IMR-90 (cell line): ENCODE results near the gene PDLIM1. TPM values are rescaled to one million over a fixed set of nuclear protein-coding genes. Genes with fewer than 3 reads are reported as not detected.

Source experiments
- ATAC-seq: fragments of 200-7000 bp; cut with Tn5 transposase; 2 replicates; pipeline ENCODE4 v1.9.1; 2020; ENCODE audit warnings: low read depth, mild to moderate bottlenecking, moderate library complexity
- BruUV-seq: library from RNA; stranded (reverse); fragments of 400-500 nt; replicated peaks from 2 replicates; lab custom pipeline; 2021; lab: Mats Ljungman, UMichigan
- CTCF ChIA-PET: fragments of 300-600 bp; formaldehyde crosslinking; extraction: SDS; loops from one replicate; lab custom pipeline; 2021; ENCODE audit warnings: antibody characterized with exemption; lab: Yijun Ruan, JAX
- POLR2A ChIA-PET: fragments of 300-600 bp; sonication (Branson Sonifier 250); formaldehyde crosslinking; loops from one replicate; lab custom pipeline; 2022; ENCODE audit warnings: antibody characterized with exemption; ENCODE audit not compliant: unreplicated experiment; lab: Charles Lee
- DNase-seq: peaks from one replicate; pipeline ENCODE4 v3.0.0; 2013
- H2AFZ ChIP-seq: replicated peaks from 2 replicates; pipeline ENCODE3; 2013; ENCODE audit warnings: low read length, mild to moderate bottlenecking; ENCODE audit not compliant: poor library complexity
- H2AK5ac ChIP-seq: 2 replicates; pipeline ENCODE4 v1.6.1; 2013; ENCODE audit warnings: low read depth, low read length, inconsistent platforms
- H2AK9ac ChIP-seq: replicated peaks from 2 replicates; pipeline ENCODE3; 2013; ENCODE audit warnings: mild to moderate bottlenecking, low read depth, low read length, moderate library complexity; ENCODE audit not compliant: poor library complexity
- H2BK120ac ChIP-seq: 2 replicates; pipeline ENCODE4 v1.6.1; 2013; ENCODE audit warnings: low read depth, low read length, inconsistent platforms
- H2BK15ac ChIP-seq: 3 replicates; pipeline ENCODE4 v1.6.1; 2013; ENCODE audit warnings: low read depth, low read length, inconsistent platforms
- H2BK20ac ChIP-seq: 2 replicates; pipeline ENCODE4 v1.6.1; 2013; ENCODE audit warnings: low read depth, mild to moderate bottlenecking, inconsistent platforms, low read length, moderate library complexity
- H2BK5ac ChIP-seq: 2 replicates; pipeline ENCODE4 v1.6.1; 2013; ENCODE audit warnings: mild to moderate bottlenecking, low read depth, low read length, inconsistent platforms; ENCODE audit not compliant: poor library complexity, severe bottlenecking
- H3K14ac ChIP-seq: replicated peaks from 2 replicates; pipeline ENCODE4 v1.6.1; 2013; ENCODE audit warnings: low read depth, low read length, inconsistent platforms
- H3K18ac ChIP-seq: 2 replicates; pipeline ENCODE4 v1.6.1; 2013; ENCODE audit warnings: low read depth, low read length, control low read depth
- H3K23ac ChIP-seq: 2 replicates; pipeline ENCODE4 v1.6.1; 2013; ENCODE audit warnings: low read depth, low read length, inconsistent platforms
- H3K27ac ChIP-seq: 2 replicates; pipeline ENCODE4 v1.5.1; 2013; ENCODE audit warnings: mild to moderate bottlenecking, control low read depth, low read length; ENCODE audit not compliant: insufficient read depth
- H3K27me3 ChIP-seq: 2 replicates; pipeline ENCODE4 v1.6.1; 2013; ENCODE audit warnings: low read length; ENCODE audit not compliant: control insufficient read depth, insufficient read depth
- H3K36me3 ChIP-seq: 2 replicates; pipeline ENCODE4 v1.6.1; 2013; ENCODE audit warnings: low read length, mixed read lengths; ENCODE audit not compliant: control insufficient read depth, insufficient read depth
- H3K4ac ChIP-seq: 2 replicates; pipeline ENCODE4 v1.6.1; 2013; ENCODE audit warnings: low read depth, low read length, inconsistent platforms
- H3K4me1 ChIP-seq: 2 replicates; pipeline ENCODE4 v1.6.1; 2013; ENCODE audit warnings: low read length, mixed read lengths; ENCODE audit not compliant: control insufficient read depth, insufficient read depth
- H3K4me2 ChIP-seq: 2 replicates; pipeline ENCODE4 v1.6.1; 2013; ENCODE audit warnings: low read depth, mild to moderate bottlenecking, control low read depth, low read length, moderate library complexity
- H3K4me3 ChIP-seq: 2 replicates; pipeline ENCODE4 v1.5.1; 2013; ENCODE audit warnings: low read depth, mild to moderate bottlenecking, control low read depth, low read length, moderate library complexity; ENCODE audit not compliant: insufficient read depth
- H3K56ac ChIP-seq: 2 replicates; pipeline ENCODE4 v1.6.1; 2013; ENCODE audit warnings: low read length, inconsistent platforms; ENCODE audit not compliant: insufficient read depth; ENCODE audit errors: extremely low read depth
- H3K79me1 ChIP-seq, 2 experiments: 2 replicates each; pipeline ENCODE4 v1.6.1; 2013; ENCODE audit warnings: low read length in 2 of 2, inconsistent platforms in 1 of 2, low read depth in 1 of 2
- H3K9ac ChIP-seq: 2 replicates; pipeline ENCODE4 v1.6.1; 2013; ENCODE audit warnings: low read depth, low read length, control low read depth
- H3K9me1 ChIP-seq: 2 replicates; pipeline ENCODE4 v1.6.1; 2013; ENCODE audit warnings: low read length, inconsistent platforms; ENCODE audit not compliant: insufficient read depth
- H3K9me3 ChIP-seq: 2 replicates; pipeline ENCODE4 v1.6.1; 2013; ENCODE audit warnings: low read length; ENCODE audit not compliant: control insufficient read depth, insufficient read depth
- H4K20me1 ChIP-seq: 2 replicates; pipeline ENCODE4 v1.6.1; 2013; ENCODE audit warnings: low read length, inconsistent platforms; ENCODE audit not compliant: insufficient read depth
- H4K5ac ChIP-seq: 2 replicates; pipeline ENCODE4 v1.6.1; 2013; ENCODE audit warnings: mild to moderate bottlenecking, low read depth, low read length, control low read depth
- H4K8ac ChIP-seq, 2 experiments: 2 replicates each; pipeline ENCODE4 v1.6.1; 2013; ENCODE audit warnings: low read depth in 2 of 2, low read length in 2 of 2, control low read depth in 1 of 2, inconsistent platforms in 1 of 2
- H4K91ac ChIP-seq: 2 replicates; pipeline ENCODE4 v1.6.1; 2013; ENCODE audit warnings: low read depth, low read length, inconsistent platforms; ENCODE audit not compliant: insufficient read depth
- BHLHE40 ChIP-seq: fragments of 150-350 bp; IDR thresholded peaks from 2 replicates; pipeline ENCODE4 v1.6.1; 2016; ENCODE audit warnings: mild to moderate bottlenecking, low read depth, low read length
- CEBPB ChIP-seq: IDR thresholded peaks from 2 replicates; pipeline ENCODE4 v1.6.1; 2012; ENCODE audit warnings: low read depth, low read length, improper control_type of control experiment
- CHD1 ChIP-seq: IDR thresholded peaks from 2 replicates; pipeline ENCODE4 v1.6.1; 2012; ENCODE audit warnings: low read depth, low read length, improper control_type of control experiment
- ELK1 ChIP-seq: fragments of 150-350 bp; IDR thresholded peaks from 2 replicates; pipeline ENCODE4 v1.6.1; 2016; ENCODE audit warnings: low read depth, mild to moderate bottlenecking, low read length, moderate library complexity, borderline replicate concordance
- FOS ChIP-seq: fragments of 150-350 bp; IDR thresholded peaks from 2 replicates; pipeline ENCODE4 v1.6.1; 2016; ENCODE audit warnings: low read depth, low read length
- MAFK ChIP-seq: IDR thresholded peaks from 2 replicates; pipeline ENCODE4 v1.6.1; 2012; ENCODE audit warnings: low read depth, low read length, improper control_type of control experiment
- MAZ ChIP-seq: IDR thresholded peaks from 2 replicates; pipeline ENCODE4 v1.6.1; 2012; ENCODE audit warnings: low read depth, mild to moderate bottlenecking, low read length, improper control_type of control experiment, moderate library complexity, borderline replicate concordance
- MXI1 ChIP-seq: IDR thresholded peaks from 2 replicates; pipeline ENCODE4 v1.6.1; 2012; ENCODE audit warnings: low read depth, mild to moderate bottlenecking, low read length, moderate library complexity, borderline replicate concordance
- NFE2L2 ChIP-seq: fragments of 150-350 bp; IDR thresholded peaks from 2 replicates; pipeline ENCODE4 v1.6.1; 2016; ENCODE audit warnings: low read depth, mild to moderate bottlenecking, low read length
- RAD21 ChIP-seq: IDR thresholded peaks from 2 replicates; pipeline ENCODE4 v1.6.1; 2012; ENCODE audit warnings: low read length, improper control_type of control experiment
- RCOR1 ChIP-seq: IDR thresholded peaks from 2 replicates; pipeline ENCODE4 v1.6.1; 2012; ENCODE audit warnings: mild to moderate bottlenecking, low read length, improper control_type of control experiment; ENCODE audit not compliant: insufficient replicate concordance
- WGBS, 2 experiments: methylation state at CpG; one replicate each; pipeline versions ENCODE4 v1.1.5 to v1.1.7; 2013; ENCODE audit warnings: missing lambda C conversion rate in 2 of 2; ENCODE audit not compliant: insufficient read length in 1 of 2; ENCODE audit errors: extremely low coverage in 2 of 2; 5-methylcytosine and 5-hydroxymethylcytosine counted together
- dilution Hi-C: fragments of 300-500 bp; cut with HindIII; formaldehyde crosslinking; loops from one replicate; pipeline ENCODE4 v1.14.3; 2018; ENCODE audit warnings: low sequenced_read_pairs; ENCODE audit not compliant: unreplicated experiment
- in situ Hi-C: fragments of 300-500 bp; cut with MboI; formaldehyde crosslinking; loops from 3 replicates; pipeline ENCODE4 v1.14.3; 2019; ENCODE audit warnings: low sequenced_read_pairs, inconsistent platforms, mixed read lengths
- intact Hi-C: fragments of 100-400 bp; cut with micrococcal nuclease; formaldehyde crosslinking; loops from 2 replicates; pipeline ENCODE4 v1.10.0; 2022
- polyA plus RNA-seq, 3 experiments: library from polyadenylated mRNA; depleted of rRNA; stranded (reverse); fragments of >200 nt; gene quantifications; 2 replicates each; pipeline ENCODE4 v1.2.3, GENCODE V29; 2012; ENCODE audit warnings: low replicate concordance in 1 of 3
- total RNA-seq: library from RNA; depleted of rRNA; stranded (reverse); fragments of >200 nt; gene quantifications from 2 replicates; pipeline ENCODE4 v1.2.3, GENCODE V29; 2012
- TF ChIP-seq, protein P1 (sequence below): fragments of 150-350 bp; IDR thresholded peaks from 2 replicates; pipeline ENCODE4 v1.6.1; 2017; ENCODE audit warnings: mild to moderate bottlenecking, antibody characterized with exemption, low read length, low read depth

PDLIM1 gene
- total and polyA plus RNA-seq, 2 of the 4 experiments (the other 2 are of a cell fraction) = 30.1 to 187 TPM

GRCh38 chr10:95314192-95314918 is 23.6 kb upstream of the PDLIM1 start (continued):
- TF ChIP-seq, protein P1, sequence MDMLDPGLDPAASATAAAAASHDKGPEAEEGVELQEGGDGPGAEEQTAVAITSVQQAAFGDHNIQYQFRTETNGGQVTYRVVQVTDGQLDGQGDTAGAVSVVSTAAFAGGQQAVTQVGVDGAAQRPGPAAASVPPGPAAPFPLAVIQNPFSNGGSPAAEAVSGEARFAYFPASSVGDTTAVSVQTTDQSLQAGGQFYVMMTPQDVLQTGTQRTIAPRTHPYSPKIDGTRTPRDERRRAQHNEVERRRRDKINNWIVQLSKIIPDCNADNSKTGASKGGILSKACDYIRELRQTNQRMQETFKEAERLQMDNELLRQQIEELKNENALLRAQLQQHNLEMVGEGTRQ = no peak

GRCh38 chr10:95312986-95313495 is 22.2 kb upstream of the PDLIM1 start:
- 0 out of 2 replicates have a peak, but pooled peaks cover 5% of the 10 kb centered on the region for H3K9me1 ChIP-seq
- H2AK5ac ChIP-seq = peak overlapping the region; percentile 56; the same call in 1 of the 2 replicates
- H3K79me1 ChIP-seq = no peaks in the 10 kb centered on the region
- CTCF ChIA-PET = interaction anchor here (1.1 kb wide), 1 partner anchor 13 kb away, joined by 3 read pairs; no protein-coding TSS in a partner anchor
- ATAC-seq = no peak
- no peak overlapping the region for H2AFZ ChIP-seq
- no peak overlapping the region for H2AK9ac ChIP-seq
- H4K20me1 ChIP-seq = peaks cover 3% of the 10 kb centered on the region; the same call in 1 of the 2 replicates
- H4K5ac ChIP-seq = no peak overlapping the region
- no peak overlapping the region for H3K4me3 ChIP-seq
- in situ Hi-C loops (no loop called here), dilution Hi-C loops (no loop called here), intact Hi-C loops (loop anchor here (2.0 kb wide), 1 partner anchor 14 kb away; no protein-coding TSS in a partner anchor)
- no peak overlapping the region for H3K56ac ChIP-seq
- DNase-seq = no peak
- peaks cover 11% of the 10 kb centered on the region for H3K4me1 ChIP-seq
- H2BK5ac ChIP-seq = no peak overlapping the region
- WGBS, 2 experiments = no CpG with 5 or more reads among the region's 1 CpG
- no peak overlapping the region for H4K8ac ChIP-seq
- 0 out of 2 replicates have a peak overlapping the region, but pooled peaks have one; percentile 14 for H4K91ac ChIP-seq
- H2BK20ac ChIP-seq = 0 out of 2 replicates have a peak overlapping the region, but pooled peaks have one; percentile 36
- no peaks in the 10 kb centered on the region for H3K9me3 ChIP-seq
- BruUV-seq = no TSS peak
- no peak overlapping the region for H3K23ac ChIP-seq
- H2BK15ac ChIP-seq = peak overlapping the region; percentile 25; the same call in 1 of the 3 replicates
- POLR2A ChIA-PET = no interaction called here
- H2BK120ac ChIP-seq = peak overlapping the region; percentile 53; the same call in 1 of the 2 replicates
- H3K9ac ChIP-seq = no peak overlapping the region
- no peak overlapping the region; the same call in 1 of the 2 replicates for H3K14ac ChIP-seq
- H3K36me3 ChIP-seq = no peaks in the 10 kb centered on the region
- peaks cover 3% of the 10 kb centered on the region; the same call in 1 of the 2 replicates for H3K27me3 ChIP-seq
- no peak overlapping the region for H3K4me2 ChIP-seq
- H3K27ac ChIP-seq = no peak overlapping the region
- no peak overlapping the region for H3K18ac ChIP-seq
- H3K4ac ChIP-seq = peak overlapping the region; percentile 48
- no peak for TF ChIP-seq NFE2L2
- no peak for TF ChIP-seq CEBPB
- TF ChIP-seq MAFK = no peak
- TF ChIP-seq, protein P1 = no peak
- TF ChIP-seq ELK1 = no peak
- no peak for TF ChIP-seq FOS
- TF ChIP-seq MAZ = no peak
- no peak for TF ChIP-seq RAD21
- no peak for TF ChIP-seq CHD1
- no peak for TF ChIP-seq MXI1
- no peak for TF ChIP-seq BHLHE40
- TF ChIP-seq RCOR1 = no peak
